ENCODE data around the gene MRC1.

MRC1 gene

DNA sequence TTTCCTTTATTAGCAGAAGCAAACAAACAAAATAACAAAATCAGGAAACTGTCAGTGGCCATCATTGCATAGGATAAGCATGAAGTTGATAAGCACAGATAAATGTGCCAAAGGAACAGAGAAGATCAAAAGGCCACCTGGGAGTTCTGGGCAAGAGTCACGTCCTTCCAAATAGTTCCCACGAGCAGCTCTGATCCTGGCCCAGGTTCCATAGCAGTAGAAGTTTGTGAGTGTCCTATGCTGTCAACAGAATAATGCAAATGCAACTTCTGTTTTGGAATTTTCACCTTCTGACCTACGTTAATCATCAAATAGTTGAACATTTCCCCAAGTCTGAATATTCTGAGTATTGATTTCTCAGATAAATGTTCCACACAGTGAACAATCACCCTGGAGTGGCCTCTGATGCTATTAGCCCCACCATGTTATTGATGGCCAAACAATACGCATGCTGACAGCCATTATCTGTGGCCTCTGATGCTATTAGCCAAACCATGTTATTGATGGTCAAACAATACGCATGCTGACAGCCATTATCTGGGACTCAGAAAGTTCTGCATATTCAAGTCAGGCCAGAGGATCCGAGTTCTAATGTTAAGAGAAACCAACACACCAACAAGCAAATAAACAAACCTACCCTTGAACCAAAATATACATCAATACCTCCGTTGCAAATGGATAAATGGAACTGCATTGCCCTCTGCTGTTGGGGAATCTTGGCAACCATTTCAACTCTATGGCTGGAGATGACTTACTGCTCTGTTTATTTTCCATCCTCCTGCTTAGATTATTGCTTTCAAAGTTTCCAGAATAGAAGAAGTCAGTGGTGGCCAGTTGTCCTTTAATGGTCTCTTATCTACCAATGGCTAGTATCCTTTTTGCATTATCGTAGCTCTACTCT is 63.3 kb downstream of the MRC1 start:
- DNase-seq (ENCODE audit: low spot score), result no peak
- in situ Hi-C loops (cut with MboI; ENCODE audit: low sequenced_read_pairs, unreplicated experiment), result no loop called here
- no peak for TF ChIP-seq CTCF (IDR thresholded peaks at IDR 0.05; ENCODE audit: borderline replicate concordance, control extremely low read depth, extremely low read depth, insufficient read depth, missing control alignments)

DNA sequence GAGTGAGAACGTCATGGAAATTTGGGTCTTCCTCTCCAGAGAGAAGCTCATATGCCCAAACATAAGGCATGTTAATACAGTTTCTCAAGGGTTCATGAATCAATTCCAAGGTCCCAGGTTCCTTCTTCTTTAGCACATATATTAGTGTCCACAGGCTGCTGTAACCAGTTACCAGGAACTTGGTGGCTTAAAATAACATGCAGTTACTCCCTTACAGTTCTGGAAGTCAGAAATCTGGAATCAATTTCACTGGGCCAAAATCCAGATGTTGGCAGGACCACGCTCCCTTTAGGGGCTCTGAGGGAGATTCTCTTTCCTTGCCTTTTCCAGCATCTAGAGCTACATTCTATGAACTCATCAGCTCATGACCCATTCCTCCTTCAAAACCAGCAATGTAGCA is 64.8 kb downstream of the MRC1 start:
- no peak for DNase-seq (ENCODE audit: low spot score)
- in situ Hi-C loops (cut with MboI; ENCODE audit: low sequenced_read_pairs, unreplicated experiment), result no loop called here
- TF ChIP-seq CTCF (IDR thresholded peaks at IDR 0.05; ENCODE audit: borderline replicate concordance, control extremely low read depth, extremely low read depth, insufficient read depth, missing control alignments), result no peak

DNA sequence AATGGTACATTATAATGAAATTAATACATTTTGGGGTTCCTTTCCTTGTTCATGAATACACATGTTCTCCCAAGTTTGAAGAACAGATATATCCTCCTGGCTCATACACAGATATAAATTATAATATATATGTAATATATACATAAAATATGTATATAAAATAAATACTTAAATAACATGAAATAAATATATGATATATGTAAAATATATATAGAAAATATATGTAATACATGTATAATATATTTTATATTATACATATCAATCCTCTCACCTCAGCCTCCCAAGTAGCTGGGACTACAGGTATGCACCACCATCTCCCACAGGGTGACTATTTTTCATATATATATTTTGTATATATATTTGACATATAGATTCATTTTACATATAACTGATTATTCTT is 68.0 kb downstream of the MRC1 start:
- no peak for DNase-seq (ENCODE audit: low spot score)
- in situ Hi-C loops (cut with MboI; ENCODE audit: low sequenced_read_pairs, unreplicated experiment), result no loop called here
- no peak for TF ChIP-seq CTCF (IDR thresholded peaks at IDR 0.05; ENCODE audit: borderline replicate concordance, control extremely low read depth, extremely low read depth, insufficient read depth, missing control alignments)

DNA sequence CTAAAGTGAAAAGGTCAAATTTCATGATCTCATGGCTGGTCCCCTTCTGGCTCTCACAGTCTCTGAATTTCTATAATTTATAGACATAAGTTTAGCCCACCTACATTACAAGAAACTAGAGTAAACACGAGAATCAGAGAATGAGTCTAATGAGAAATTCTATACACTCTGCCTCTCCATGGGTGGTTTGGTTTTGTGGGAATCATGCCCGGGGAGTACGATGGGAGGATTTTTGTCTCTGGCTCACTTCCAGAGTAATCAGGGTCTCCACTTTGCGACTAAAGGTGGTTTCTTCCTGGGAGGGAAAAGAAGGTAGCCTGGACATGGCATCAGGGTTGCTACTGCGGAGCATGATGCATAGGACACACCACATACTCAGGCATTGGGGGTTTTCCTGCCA is 69.7 kb downstream of the MRC1 start:
- DNase-seq (ENCODE audit: low spot score), result no peak
- in situ Hi-C loops (cut with MboI; ENCODE audit: low sequenced_read_pairs, unreplicated experiment), result no loop called here
- no peak for TF ChIP-seq CTCF (IDR thresholded peaks at IDR 0.05; ENCODE audit: borderline replicate concordance, control extremely low read depth, extremely low read depth, insufficient read depth, missing control alignments)

DNA sequence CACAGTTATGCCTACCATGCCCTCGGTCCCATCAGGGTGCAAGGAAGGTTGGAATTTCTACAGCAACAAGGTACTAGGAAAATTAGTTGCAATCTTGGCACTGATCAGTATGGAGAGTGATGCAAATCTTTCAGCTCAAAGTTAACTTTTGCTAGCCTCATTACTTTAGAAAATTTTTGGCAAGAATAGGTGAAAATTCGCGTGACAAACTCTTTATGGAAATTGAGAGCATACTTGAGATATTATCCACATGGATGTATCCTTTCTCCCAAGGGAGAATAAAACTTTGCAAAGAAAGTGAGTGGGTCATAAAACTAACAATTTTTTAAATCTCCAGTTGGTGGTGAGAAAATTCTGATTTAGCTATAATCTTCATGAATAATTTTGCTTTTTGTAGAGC is 71.5 kb downstream of the MRC1 start:
- in situ Hi-C loops (cut with MboI; ENCODE audit: low sequenced_read_pairs, unreplicated experiment), result no loop called here
- DNase-seq (ENCODE audit: low spot score), result no peak
- no peak for TF ChIP-seq CTCF (IDR thresholded peaks at IDR 0.05; ENCODE audit: borderline replicate concordance, control extremely low read depth, extremely low read depth, insufficient read depth, missing control alignments)

- in situ Hi-C loops (cut with MboI; ENCODE audit: low sequenced_read_pairs, unreplicated experiment), result no loop called here
- no peak for DNase-seq (ENCODE audit: low spot score)
- no peak for TF ChIP-seq CTCF (IDR thresholded peaks at IDR 0.05; ENCODE audit: borderline replicate concordance, control extremely low read depth, extremely low read depth, insufficient read depth, missing control alignments)
These were observed 73.4 kb downstream of the MRC1 start for GRCh38 chr10:17882557-17882956.
